Ishikawa (cell line): Measurements from ENCODE around the gene MOB3C.

Experiments
- CEBPB ChIP-seq: IDR thresholded peaks from 2 replicates; pipeline ENCODE4 v1.6.1; 2012
- CREB1 ChIP-seq: IDR thresholded peaks from 2 replicates; pipeline ENCODE4 v1.6.1; 2012; ENCODE audit warnings: low read depth
- EGR1 ChIP-seq: IDR thresholded peaks from 2 replicates; pipeline ENCODE4 v1.6.1; 2012
- EP300 ChIP-seq: IDR thresholded peaks from 2 replicates; pipeline ENCODE4 v1.6.1; 2012; ENCODE audit warnings: borderline replicate concordance
- FOXM1 ChIP-seq: IDR thresholded peaks from 2 replicates; pipeline ENCODE4 v1.6.1; 2012; ENCODE audit warnings: low read depth, borderline replicate concordance
- NFIC ChIP-seq: IDR thresholded peaks from 2 replicates; pipeline ENCODE4 v1.6.1; 2012
- RAD21 ChIP-seq: IDR thresholded peaks from 2 replicates; pipeline ENCODE4 v1.6.1; 2012; ENCODE audit warnings: low read depth
- TAF1 ChIP-seq: IDR thresholded peaks from 2 replicates; pipeline ENCODE4 v1.6.1; 2012; ENCODE audit warnings: low read depth, mild to moderate bottlenecking
- TCF12 ChIP-seq: IDR thresholded peaks from 2 replicates; pipeline ENCODE4 v1.6.1; 2012; ENCODE audit warnings: low read depth
- TEAD4 ChIP-seq: IDR thresholded peaks from 2 replicates; pipeline ENCODE4 v1.6.1; 2012
- YY1 ChIP-seq: IDR thresholded peaks from 2 replicates; pipeline ENCODE4 v1.6.1; 2012; ENCODE audit warnings: low read depth
- ZBTB7A ChIP-seq: IDR thresholded peaks from 2 replicates; pipeline ENCODE4 v1.6.1; 2012; ENCODE audit warnings: low read depth
- TF ChIP-seq, protein P1 (sequence below): IDR thresholded peaks from 2 replicates; pipeline ENCODE4 v1.6.1; 2012
- TF ChIP-seq, protein P2 (sequence below): IDR thresholded peaks from 2 replicates; pipeline ENCODE4 v1.6.1; 2012; ENCODE audit warnings: low read depth, mild to moderate bottlenecking
- TF ChIP-seq, protein P3 (sequence below): IDR thresholded peaks from 2 replicates; pipeline ENCODE4 v1.6.1; 2012

Gene MOB3C

DNA sequence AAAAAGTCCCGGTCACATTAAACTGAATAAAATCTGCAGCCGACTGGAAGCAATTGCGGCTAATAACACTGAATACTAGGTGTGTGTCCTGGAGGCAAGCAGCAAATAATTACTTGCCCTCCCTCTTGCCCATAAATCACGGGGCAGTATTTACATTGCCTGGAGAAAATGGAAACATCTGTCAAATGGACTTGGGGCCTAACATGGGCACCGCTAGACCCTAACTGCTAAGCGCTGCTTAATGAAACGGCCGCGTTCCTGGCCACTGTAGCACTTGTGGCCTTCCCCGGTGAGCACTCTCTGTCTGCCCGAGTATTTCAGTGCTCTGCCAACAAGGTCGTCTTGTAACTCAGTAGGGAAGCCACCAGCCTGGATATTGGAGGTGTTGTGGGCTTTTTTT is 41.3 kb downstream of the MOB3C start:
- TF ChIP-seq FOXM1 = no peak
- no peak for TF ChIP-seq CREB1
- no peak for TF ChIP-seq ZBTB7A
- no peak for TF ChIP-seq YY1
- no peak for TF ChIP-seq CEBPB
- TF ChIP-seq, protein P1, sequence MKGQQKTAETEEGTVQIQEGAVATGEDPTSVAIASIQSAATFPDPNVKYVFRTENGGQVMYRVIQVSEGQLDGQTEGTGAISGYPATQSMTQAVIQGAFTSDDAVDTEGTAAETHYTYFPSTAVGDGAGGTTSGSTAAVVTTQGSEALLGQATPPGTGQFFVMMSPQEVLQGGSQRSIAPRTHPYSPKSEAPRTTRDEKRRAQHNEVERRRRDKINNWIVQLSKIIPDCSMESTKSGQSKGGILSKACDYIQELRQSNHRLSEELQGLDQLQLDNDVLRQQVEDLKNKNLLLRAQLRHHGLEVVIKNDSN = no peak
- TF ChIP-seq TEAD4 = no peak
- TF ChIP-seq RAD21 = no peak
- no peak for TF ChIP-seq EP300
- TF ChIP-seq, protein P2, sequence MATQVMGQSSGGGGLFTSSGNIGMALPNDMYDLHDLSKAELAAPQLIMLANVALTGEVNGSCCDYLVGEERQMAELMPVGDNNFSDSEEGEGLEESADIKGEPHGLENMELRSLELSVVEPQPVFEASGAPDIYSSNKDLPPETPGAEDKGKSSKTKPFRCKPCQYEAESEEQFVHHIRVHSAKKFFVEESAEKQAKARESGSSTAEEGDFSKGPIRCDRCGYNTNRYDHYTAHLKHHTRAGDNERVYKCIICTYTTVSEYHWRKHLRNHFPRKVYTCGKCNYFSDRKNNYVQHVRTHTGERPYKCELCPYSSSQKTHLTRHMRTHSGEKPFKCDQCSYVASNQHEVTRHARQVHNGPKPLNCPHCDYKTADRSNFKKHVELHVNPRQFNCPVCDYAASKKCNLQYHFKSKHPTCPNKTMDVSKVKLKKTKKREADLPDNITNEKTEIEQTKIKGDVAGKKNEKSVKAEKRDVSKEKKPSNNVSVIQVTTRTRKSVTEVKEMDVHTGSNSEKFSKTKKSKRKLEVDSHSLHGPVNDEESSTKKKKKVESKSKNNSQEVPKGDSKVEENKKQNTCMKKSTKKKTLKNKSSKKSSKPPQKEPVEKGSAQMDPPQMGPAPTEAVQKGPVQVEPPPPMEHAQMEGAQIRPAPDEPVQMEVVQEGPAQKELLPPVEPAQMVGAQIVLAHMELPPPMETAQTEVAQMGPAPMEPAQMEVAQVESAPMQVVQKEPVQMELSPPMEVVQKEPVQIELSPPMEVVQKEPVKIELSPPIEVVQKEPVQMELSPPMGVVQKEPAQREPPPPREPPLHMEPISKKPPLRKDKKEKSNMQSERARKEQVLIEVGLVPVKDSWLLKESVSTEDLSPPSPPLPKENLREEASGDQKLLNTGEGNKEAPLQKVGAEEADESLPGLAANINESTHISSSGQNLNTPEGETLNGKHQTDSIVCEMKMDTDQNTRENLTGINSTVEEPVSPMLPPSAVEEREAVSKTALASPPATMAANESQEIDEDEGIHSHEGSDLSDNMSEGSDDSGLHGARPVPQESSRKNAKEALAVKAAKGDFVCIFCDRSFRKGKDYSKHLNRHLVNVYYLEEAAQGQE = no peak

DNA sequence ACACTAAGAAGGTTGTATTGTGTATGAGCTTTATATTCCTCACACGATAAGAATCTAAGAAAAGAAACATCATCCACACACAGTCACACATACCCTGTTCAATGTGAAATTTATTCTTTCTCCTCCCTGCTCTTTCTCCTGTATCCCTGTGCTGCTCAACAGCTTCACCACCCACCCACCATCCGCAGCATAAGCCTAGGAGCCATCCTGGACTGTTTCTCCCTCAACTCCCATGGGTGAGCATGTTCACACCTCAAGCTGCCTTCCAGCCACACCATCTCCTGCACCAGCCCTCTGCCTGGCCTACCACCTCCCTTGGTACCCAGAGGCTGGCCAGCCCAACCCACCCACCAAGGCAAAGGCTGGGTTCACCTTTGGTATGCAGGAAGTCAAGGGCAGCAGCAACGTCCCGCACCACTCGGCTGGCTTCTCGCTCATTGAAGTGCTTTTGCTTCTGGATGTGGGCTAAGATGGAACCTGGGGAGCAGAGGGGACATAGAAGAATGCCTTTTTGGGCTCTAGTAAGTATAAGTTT is 44.9 kb downstream of the MOB3C start:
- TF ChIP-seq EGR1 (no peak), CREB1 (no peak), EP300 (no peak), CEBPB (no peak), YY1 (no peak), ZBTB7A (no peak), TCF12 (no peak), TEAD4 (no peak), TAF1 (no peak), FOXM1 (no peak), NFIC (no peak), RAD21 (no peak)
- TF ChIP-seq, protein P2 = no peak
- TF ChIP-seq, protein P3, sequence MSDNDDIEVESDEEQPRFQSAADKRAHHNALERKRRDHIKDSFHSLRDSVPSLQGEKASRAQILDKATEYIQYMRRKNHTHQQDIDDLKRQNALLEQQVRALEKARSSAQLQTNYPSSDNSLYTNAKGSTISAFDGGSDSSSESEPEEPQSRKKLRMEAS = no peak

DNA sequence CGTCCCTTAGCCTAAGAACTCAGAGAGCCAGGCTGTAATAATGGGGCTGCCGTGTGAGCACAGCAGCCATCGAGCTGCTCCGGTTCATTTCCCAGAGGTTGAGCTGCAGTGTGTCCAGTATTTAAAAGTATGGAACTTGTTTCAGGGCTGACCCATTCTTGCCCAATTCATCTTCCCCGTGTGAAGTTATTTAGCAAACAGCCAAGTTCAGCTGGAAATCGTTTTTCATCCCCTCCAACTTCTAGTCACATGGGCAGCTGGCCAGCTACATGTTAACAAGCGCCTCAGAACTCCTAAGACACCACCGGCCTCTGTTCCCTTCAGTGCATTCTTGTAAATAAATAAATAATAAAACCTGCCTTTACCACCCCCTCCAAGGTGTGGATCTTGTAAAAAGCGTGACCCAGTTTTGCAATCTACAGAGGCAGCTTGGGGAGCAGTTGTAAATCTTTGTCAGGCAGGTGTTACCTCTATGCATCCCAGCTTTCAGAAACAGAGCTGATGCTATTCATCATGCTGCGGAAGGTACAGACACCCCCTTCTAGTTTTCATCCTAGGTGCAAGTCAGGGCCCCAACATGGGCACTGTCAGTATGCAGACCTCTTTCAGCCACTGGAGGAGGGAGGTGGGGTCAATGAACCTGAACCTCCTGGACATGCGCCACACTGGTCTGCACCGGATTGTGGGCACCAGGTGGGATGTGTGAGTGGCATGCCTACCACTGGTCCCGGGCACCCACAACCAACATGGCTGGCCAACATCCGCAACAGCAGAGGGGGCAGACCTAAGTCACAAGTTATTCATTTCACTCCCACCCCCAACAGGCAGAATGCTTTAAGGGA is 46.5 kb downstream of the MOB3C start:
- TF ChIP-seq NFIC (no peak), TAF1 (no peak), RAD21 (no peak), TCF12 (no peak), EGR1 (no peak), EP300 (no peak), CREB1 (no peak), YY1 (no peak), TEAD4 (no peak), FOXM1 (no peak), ZBTB7A (no peak)
- TF ChIP-seq, protein P3 = no peak
- TF ChIP-seq, protein P1 = no peak
- TF ChIP-seq, protein P2 = no peak

DNA sequence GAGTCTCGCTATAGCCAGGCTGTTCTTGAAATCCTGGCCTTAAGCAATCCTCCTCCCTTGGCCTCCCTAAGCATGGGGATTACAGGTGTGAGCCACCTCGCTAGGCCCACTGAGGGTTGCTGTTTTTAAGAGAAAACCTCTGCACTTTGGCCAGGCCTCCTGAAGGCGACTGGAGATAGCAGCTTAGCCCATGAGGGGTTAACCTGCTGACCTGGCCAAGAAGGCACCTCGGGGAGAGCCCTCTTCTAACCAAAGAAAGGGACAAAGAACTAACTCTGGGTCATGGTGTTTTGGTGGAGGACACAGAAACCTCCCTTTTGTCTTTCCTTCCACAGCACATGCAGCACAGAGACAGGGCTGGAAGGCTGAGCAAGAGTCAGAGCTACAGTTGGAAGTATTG is 47.5 kb downstream of the MOB3C start:
- TF ChIP-seq CREB1 = no peak
- no peak for TF ChIP-seq FOXM1
- TF ChIP-seq, protein P2 = no peak
- TF ChIP-seq, protein P1 = no peak
- no peak for TF ChIP-seq RAD21
- no peak for TF ChIP-seq EGR1
